ENCODE results near the gene MYO3B. TPM values are rescaled to one million over a fixed set of nuclear protein-coding genes. Genes with fewer than 3 reads are reported as not detected.

Gene MYO3B
- total RNA-seq, 1 experiment from 2014 or later, result 0.50 TPM

DNA sequence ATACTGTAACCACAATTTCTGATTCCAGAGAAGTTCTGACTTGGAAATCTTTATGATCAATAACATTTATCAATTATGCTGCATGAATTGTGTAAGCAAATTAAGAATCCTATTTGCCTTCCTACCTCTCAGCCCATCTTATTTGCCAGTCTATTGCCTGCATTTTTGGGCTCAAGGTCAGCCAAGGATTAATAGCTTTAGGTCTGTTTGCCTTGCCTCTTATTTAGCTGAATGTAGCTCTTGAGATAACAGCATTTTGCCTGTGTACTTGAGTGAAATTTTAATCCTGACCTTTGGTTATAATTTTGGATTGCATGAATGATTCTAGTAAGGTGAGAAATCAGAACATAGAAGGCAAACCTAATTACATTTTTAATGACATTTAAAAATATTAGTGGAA, 51.2 kb downstream of the MYO3B start:
- ChIA-PET CTCF (interaction anchor here (1.4 kb wide), 1 partner anchor 223 kb away, joined by 4 read pairs; no protein-coding TSS in a partner anchor), POLR2A (no interaction called here)
- DNase-seq (ENCODE audit: low spot score), result no peak
- TF ChIP-seq, protein P1, sequence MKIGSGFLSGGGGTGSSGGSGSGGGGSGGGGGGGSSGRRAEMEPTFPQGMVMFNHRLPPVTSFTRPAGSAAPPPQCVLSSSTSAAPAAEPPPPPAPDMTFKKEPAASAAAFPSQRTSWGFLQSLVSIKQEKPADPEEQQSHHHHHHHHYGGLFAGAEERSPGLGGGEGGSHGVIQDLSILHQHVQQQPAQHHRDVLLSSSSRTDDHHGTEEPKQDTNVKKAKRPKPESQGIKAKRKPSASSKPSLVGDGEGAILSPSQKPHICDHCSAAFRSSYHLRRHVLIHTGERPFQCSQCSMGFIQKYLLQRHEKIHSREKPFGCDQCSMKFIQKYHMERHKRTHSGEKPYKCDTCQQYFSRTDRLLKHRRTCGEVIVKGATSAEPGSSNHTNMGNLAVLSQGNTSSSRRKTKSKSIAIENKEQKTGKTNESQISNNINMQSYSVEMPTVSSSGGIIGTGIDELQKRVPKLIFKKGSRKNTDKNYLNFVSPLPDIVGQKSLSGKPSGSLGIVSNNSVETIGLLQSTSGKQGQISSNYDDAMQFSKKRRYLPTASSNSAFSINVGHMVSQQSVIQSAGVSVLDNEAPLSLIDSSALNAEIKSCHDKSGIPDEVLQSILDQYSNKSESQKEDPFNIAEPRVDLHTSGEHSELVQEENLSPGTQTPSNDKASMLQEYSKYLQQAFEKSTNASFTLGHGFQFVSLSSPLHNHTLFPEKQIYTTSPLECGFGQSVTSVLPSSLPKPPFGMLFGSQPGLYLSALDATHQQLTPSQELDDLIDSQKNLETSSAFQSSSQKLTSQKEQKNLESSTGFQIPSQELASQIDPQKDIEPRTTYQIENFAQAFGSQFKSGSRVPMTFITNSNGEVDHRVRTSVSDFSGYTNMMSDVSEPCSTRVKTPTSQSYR (CRISPR knock-in tag; IDR thresholded peaks at IDR 0.05), result no peak
- TF ChIP-seq ZNF121 (CRISPR knock-in tag; IDR thresholded peaks at IDR 0.05) (no peak), ZNF263 (CRISPR knock-in tag; IDR thresholded peaks at IDR 0.05; ENCODE audit: low read depth) (no peak), FOXJ3 (CRISPR knock-in tag; IDR thresholded peaks at IDR 0.05; ENCODE audit: borderline replicate concordance) (no peak), ATF1 (CRISPR knock-in tag; IDR thresholded peaks at IDR 0.05) (no peak), KAT7 (CRISPR knock-in tag; IDR thresholded peaks at IDR 0.05; ENCODE audit: borderline replicate concordance) (no peak), ETV6 (CRISPR knock-in tag; IDR thresholded peaks at IDR 0.05) (no peak), ESRRA (CRISPR knock-in tag; IDR thresholded peaks at IDR 0.05; ENCODE audit: borderline replicate concordance) (no peak), GTF2I (CRISPR knock-in tag; conservative IDR thresholded peaks at IDR 0.05) (no peak), CREB1 (CRISPR knock-in tag; IDR thresholded peaks at IDR 0.05) (no peak)
- TF ChIP-seq, protein P2, sequence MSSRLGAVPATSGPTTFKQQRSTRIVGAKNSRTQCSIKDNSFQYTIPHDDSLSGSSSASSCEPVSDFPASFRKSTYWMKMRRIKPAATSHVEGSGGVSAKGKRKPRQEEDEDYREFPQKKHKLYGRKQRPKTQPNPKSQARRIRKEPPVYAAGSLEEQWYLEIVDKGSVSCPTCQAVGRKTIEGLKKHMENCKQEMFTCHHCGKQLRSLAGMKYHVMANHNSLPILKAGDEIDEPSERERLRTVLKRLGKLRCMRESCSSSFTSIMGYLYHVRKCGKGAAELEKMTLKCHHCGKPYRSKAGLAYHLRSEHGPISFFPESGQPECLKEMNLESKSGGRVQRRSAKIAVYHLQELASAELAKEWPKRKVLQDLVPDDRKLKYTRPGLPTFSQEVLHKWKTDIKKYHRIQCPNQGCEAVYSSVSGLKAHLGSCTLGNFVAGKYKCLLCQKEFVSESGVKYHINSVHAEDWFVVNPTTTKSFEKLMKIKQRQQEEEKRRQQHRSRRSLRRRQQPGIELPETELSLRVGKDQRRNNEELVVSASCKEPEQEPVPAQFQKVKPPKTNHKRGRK (CRISPR knock-in tag; IDR thresholded peaks at IDR 0.05; ENCODE audit: borderline replicate concordance), result no peak
- TF ChIP-seq, protein P3, sequence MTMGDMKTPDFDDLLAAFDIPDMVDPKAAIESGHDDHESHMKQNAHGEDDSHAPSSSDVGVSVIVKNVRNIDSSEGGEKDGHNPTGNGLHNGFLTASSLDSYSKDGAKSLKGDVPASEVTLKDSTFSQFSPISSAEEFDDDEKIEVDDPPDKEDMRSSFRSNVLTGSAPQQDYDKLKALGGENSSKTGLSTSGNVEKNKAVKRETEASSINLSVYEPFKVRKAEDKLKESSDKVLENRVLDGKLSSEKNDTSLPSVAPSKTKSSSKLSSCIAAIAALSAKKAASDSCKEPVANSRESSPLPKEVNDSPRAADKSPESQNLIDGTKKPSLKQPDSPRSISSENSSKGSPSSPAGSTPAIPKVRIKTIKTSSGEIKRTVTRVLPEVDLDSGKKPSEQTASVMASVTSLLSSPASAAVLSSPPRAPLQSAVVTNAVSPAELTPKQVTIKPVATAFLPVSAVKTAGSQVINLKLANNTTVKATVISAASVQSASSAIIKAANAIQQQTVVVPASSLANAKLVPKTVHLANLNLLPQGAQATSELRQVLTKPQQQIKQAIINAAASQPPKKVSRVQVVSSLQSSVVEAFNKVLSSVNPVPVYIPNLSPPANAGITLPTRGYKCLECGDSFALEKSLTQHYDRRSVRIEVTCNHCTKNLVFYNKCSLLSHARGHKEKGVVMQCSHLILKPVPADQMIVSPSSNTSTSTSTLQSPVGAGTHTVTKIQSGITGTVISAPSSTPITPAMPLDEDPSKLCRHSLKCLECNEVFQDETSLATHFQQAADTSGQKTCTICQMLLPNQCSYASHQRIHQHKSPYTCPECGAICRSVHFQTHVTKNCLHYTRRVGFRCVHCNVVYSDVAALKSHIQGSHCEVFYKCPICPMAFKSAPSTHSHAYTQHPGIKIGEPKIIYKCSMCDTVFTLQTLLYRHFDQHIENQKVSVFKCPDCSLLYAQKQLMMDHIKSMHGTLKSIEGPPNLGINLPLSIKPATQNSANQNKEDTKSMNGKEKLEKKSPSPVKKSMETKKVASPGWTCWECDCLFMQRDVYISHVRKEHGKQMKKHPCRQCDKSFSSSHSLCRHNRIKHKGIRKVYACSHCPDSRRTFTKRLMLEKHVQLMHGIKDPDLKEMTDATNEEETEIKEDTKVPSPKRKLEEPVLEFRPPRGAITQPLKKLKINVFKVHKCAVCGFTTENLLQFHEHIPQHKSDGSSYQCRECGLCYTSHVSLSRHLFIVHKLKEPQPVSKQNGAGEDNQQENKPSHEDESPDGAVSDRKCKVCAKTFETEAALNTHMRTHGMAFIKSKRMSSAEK (CRISPR knock-in tag; IDR thresholded peaks at IDR 0.05; ENCODE audit: borderline replicate concordance), result no peak
- TF ChIP-seq, protein P4, sequence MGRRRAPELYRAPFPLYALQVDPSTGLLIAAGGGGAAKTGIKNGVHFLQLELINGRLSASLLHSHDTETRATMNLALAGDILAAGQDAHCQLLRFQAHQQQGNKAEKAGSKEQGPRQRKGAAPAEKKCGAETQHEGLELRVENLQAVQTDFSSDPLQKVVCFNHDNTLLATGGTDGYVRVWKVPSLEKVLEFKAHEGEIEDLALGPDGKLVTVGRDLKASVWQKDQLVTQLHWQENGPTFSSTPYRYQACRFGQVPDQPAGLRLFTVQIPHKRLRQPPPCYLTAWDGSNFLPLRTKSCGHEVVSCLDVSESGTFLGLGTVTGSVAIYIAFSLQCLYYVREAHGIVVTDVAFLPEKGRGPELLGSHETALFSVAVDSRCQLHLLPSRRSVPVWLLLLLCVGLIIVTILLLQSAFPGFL (CRISPR knock-in tag; IDR thresholded peaks at IDR 0.05; ENCODE audit: borderline replicate concordance), result no peak
- TF ChIP-seq, protein P5, sequence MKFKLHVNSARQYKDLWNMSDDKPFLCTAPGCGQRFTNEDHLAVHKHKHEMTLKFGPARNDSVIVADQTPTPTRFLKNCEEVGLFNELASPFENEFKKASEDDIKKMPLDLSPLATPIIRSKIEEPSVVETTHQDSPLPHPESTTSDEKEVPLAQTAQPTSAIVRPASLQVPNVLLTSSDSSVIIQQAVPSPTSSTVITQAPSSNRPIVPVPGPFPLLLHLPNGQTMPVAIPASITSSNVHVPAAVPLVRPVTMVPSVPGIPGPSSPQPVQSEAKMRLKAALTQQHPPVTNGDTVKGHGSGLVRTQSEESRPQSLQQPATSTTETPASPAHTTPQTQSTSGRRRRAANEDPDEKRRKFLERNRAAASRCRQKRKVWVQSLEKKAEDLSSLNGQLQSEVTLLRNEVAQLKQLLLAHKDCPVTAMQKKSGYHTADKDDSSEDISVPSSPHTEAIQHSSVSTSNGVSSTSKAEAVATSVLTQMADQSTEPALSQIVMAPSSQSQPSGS (CRISPR knock-in tag; IDR thresholded peaks at IDR 0.05; ENCODE audit: borderline replicate concordance, low read depth), result no peak
- TF ChIP-seq, protein P6, sequence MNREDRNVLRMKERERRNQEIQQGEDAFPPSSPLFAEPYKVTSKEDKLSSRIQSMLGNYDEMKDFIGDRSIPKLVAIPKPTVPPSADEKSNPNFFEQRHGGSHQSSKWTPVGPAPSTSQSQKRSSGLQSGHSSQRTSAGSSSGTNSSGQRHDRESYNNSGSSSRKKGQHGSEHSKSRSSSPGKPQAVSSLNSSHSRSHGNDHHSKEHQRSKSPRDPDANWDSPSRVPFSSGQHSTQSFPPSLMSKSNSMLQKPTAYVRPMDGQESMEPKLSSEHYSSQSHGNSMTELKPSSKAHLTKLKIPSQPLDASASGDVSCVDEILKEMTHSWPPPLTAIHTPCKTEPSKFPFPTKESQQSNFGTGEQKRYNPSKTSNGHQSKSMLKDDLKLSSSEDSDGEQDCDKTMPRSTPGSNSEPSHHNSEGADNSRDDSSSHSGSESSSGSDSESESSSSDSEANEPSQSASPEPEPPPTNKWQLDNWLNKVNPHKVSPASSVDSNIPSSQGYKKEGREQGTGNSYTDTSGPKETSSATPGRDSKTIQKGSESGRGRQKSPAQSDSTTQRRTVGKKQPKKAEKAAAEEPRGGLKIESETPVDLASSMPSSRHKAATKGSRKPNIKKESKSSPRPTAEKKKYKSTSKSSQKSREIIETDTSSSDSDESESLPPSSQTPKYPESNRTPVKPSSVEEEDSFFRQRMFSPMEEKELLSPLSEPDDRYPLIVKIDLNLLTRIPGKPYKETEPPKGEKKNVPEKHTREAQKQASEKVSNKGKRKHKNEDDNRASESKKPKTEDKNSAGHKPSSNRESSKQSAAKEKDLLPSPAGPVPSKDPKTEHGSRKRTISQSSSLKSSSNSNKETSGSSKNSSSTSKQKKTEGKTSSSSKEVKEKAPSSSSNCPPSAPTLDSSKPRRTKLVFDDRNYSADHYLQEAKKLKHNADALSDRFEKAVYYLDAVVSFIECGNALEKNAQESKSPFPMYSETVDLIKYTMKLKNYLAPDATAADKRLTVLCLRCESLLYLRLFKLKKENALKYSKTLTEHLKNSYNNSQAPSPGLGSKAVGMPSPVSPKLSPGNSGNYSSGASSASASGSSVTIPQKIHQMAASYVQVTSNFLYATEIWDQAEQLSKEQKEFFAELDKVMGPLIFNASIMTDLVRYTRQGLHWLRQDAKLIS (CRISPR knock-in tag; IDR thresholded peaks at IDR 0.05; ENCODE audit: borderline replicate concordance), result no peak
- no peaks in the 10 kb centered on the region for H3K9me3 Mint-ChIP-seq
- peaks cover 18% of the 10 kb centered on the region for H3K4me1 Mint-ChIP-seq
- H3K27ac Mint-ChIP-seq, result no peak overlapping the region
- H3K4me3 Mint-ChIP-seq, result no peak overlapping the region
- H3K27me3 Mint-ChIP-seq (ENCODE audit: low read depth), result peaks cover 2% of the 10 kb centered on the region
- no peak for ATAC-seq
- no peaks in the 10 kb centered on the region for H3K36me3 Mint-ChIP-seq

Measured in WTC11 (cell line).